Measurements from ENCODE around the gene JMJD7.

Gene JMJD7

DNA sequence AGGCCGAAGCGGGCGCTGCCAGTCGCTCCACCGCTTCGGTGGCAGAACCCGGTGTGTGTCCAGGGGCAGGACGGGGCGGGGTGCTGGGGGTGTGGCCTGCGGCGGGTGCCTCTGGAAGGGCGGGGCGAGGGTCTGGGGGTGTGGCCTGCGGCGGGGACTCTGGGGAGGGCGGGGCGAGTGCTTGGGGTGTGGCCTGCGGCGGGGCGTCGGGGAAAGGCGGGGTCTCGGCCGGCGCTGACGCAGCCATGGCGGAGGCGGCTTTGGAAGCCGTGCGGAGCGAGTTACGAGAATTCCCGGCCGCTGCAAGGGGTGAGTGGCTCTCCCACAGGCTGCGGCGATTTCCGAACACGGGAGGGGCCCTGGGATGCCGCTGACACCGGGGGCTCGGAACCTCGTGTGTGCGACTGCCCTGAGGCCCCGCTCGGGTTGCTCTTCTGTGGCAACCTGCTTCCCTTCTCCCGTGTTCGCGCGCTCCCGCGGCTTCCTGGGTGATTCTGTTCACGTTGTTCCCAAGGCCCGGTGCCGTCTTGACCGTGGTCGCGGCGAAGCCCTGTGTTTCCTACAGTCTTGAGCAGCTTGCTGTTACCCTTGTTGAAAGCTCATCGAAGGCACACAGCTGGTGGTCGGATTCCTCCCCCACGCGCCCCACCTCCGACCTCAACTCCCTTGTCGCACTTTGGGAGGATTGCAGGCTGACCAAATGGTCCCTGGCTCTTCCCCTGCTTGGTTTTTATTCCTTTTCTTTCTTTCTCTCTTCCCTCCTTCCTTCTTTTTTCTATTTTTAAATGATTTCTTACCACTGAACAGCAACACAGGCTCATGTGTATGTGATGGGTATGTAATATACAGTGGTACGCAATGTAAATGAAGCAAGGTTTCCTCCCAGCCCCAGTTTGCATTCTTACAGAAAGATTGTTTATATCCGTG, at the start of gene JMJD7:
Gene JMJD7 (plus strand): TSS at position 213 of the 927 bp plus-strand sequence. CDS start 33 bp downstream, at position 246.
- H3K4me3 ChIP-seq (ENCODE audit: low read depth, low read length), result peak within 1 kb of the TSS; percentile 99
- TF ChIP-seq, protein P1, sequence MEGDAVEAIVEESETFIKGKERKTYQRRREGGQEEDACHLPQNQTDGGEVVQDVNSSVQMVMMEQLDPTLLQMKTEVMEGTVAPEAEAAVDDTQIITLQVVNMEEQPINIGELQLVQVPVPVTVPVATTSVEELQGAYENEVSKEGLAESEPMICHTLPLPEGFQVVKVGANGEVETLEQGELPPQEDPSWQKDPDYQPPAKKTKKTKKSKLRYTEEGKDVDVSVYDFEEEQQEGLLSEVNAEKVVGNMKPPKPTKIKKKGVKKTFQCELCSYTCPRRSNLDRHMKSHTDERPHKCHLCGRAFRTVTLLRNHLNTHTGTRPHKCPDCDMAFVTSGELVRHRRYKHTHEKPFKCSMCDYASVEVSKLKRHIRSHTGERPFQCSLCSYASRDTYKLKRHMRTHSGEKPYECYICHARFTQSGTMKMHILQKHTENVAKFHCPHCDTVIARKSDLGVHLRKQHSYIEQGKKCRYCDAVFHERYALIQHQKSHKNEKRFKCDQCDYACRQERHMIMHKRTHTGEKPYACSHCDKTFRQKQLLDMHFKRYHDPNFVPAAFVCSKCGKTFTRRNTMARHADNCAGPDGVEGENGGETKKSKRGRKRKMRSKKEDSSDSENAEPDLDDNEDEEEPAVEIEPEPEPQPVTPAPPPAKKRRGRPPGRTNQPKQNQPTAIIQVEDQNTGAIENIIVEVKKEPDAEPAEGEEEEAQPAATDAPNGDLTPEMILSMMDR (IDR thresholded peaks at IDR 0.05; ENCODE audit: borderline replicate concordance, insufficient read depth, low read depth, low read length), result no peak

DNA sequence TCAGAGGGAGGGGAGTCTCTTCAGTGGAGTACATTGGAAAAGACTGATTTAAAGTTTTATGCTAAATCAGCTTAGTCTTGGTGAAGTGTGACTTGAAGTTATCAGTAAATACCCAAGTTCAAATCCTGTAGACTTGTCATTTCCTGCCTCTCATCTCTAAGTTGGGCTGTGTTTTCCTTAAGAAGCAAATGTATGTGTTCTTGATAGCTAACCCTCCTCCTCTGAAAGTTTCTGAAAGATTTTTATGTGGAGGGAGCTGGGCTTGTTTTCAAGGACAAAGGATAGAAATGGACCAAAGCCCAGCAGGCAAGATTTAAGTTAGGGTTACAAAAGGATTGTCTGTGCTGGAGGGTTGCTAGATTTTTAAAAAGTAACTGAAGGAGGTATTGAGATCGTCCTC, 49.4 kb upstream of the JMJD7 start:
- H3K4me3 ChIP-seq (ENCODE audit: low read depth, low read length), result no peak overlapping the region
- TF ChIP-seq, protein P1 (IDR thresholded peaks at IDR 0.05; ENCODE audit: borderline replicate concordance, insufficient read depth, low read depth, low read length), result no peak

- TF ChIP-seq, protein P1 (IDR thresholded peaks at IDR 0.05; ENCODE audit: borderline replicate concordance, insufficient read depth, low read depth, low read length), result no peak
- no peak overlapping the region for H3K4me3 ChIP-seq (ENCODE audit: low read depth, low read length)
These were observed 48.2 kb upstream of the JMJD7 start for GRCh38 chr15:41779662-41780157.

DNA sequence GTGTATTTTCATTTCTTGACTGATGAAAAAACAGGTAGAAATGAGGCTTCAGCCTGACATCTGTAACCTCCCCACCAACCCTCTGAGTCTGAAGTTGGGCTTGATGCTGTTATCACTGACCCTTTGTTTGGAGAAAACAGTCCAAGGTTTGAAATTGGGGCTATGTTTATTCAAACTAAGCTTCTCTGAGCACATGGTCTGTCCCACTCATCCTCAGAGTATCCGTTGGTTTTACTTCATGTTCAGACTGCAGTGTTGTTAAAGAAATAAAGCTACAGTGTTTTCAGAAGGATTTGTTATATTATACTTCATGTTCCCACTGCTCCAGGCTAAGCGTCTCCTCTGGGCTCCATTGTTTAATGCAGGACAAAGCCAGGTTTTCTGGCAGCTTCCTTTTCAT, 47.6 kb upstream of the JMJD7 start:
- no peak overlapping the region for H3K4me3 ChIP-seq (ENCODE audit: low read depth, low read length)
- TF ChIP-seq, protein P1 (IDR thresholded peaks at IDR 0.05; ENCODE audit: borderline replicate concordance, insufficient read depth, low read depth, low read length), result no peak

DNA sequence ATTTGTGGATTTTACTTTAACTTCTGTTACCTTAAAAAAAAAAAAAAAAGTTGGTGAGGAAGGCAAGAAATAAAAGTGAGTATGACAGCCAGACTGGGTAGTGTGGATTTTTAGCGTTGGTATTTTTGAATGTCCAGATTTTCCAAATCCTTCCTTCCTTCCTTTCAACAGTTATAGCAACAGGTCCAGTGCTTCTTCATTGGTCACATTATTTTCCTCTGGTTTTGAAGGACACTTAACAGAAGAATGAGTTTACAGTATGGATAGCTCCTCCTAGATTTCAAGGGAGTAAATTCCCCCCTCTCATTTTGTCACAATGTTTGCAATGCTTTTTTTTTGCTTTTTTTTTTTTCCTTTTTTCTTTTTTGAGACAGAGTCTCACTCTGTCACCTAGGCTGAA, 47.2 kb upstream of the JMJD7 start:
- H3K4me3 ChIP-seq (ENCODE audit: low read depth, low read length), result no peak overlapping the region
- TF ChIP-seq, protein P1 (IDR thresholded peaks at IDR 0.05; ENCODE audit: borderline replicate concordance, insufficient read depth, low read depth, low read length), result no peak

- TF ChIP-seq, protein P1 (IDR thresholded peaks at IDR 0.05; ENCODE audit: borderline replicate concordance, insufficient read depth, low read depth, low read length), result no peak
These were observed 45.3 kb upstream of the JMJD7 start for GRCh38 chr15:41782371-41783282.

More at GRCh38 chr15:41782371-41783282, 45.3 kb upstream of the JMJD7 start:
- H3K4me3 ChIP-seq (ENCODE audit: low read depth, low read length), result no peak overlapping the region

All from GM12875 (cell line).